Measurements from ENCODE around the gene SLC11A1.

The SLC11A1 gene

GRCh38 chr2:218367415-218368149, 14.5 kb upstream of the SLC11A1 start:
- peak; percentile 15 for DNase-seq (ENCODE audit: low read depth)

GRCh38 chr2:218368150-218368528, 13.9 kb upstream of the SLC11A1 start:
- DNase-seq (ENCODE audit: low read depth): no peak

- no peak for DNase-seq (ENCODE audit: low read depth)
Observed at GRCh38 chr2:218368621-218369153, 13.4 kb upstream of the SLC11A1 start.

- no peak for DNase-seq (ENCODE audit: low read depth)
Observed at GRCh38 chr2:218369330-218369729, 12.7 kb upstream of the SLC11A1 start.

GRCh38 chr2:218370410-218371063, 11.5 kb upstream of the SLC11A1 start:
- DNase-seq (ENCODE audit: low read depth): no peak

GRCh38 chr2:218371983-218372350, 10.1 kb upstream of the SLC11A1 start:
- no peak for DNase-seq (ENCODE audit: low read depth)

- DNase-seq (ENCODE audit: low read depth): no peak
Observed at GRCh38 chr2:218374795-218375194, 7.3 kb upstream of the SLC11A1 start.

GRCh38 chr2:218375212-218375611, 6.9 kb upstream of the SLC11A1 start:
- no peak for DNase-seq (ENCODE audit: low read depth)

- no peak for DNase-seq (ENCODE audit: low read depth)
Observed at GRCh38 chr2:218378053-218378452, 4.0 kb upstream of the SLC11A1 start.

- no peak for DNase-seq (ENCODE audit: low read depth)
Observed at GRCh38 chr2:218382785-218383184, 712 bp downstream of the SLC11A1 start.

GRCh38 chr2:218383892-218384519, 1.9 kb downstream of the SLC11A1 start:
- DNase-seq (ENCODE audit: low read depth): no peak

GRCh38 chr2:218384975-218385374, 2.9 kb downstream of the SLC11A1 start:
- no peak for DNase-seq (ENCODE audit: low read depth)

- DNase-seq (ENCODE audit: low read depth): no peak
Observed at GRCh38 chr2:218386505-218387368, 4.7 kb downstream of the SLC11A1 start.

GRCh38 chr2:218387369-218388194, 5.5 kb downstream of the SLC11A1 start:
- no peak for DNase-seq (ENCODE audit: low read depth)

GRCh38 chr2:218389333-218390150, 7.5 kb downstream of the SLC11A1 start:
- DNase-seq (ENCODE audit: low read depth): no peak

- no peak for DNase-seq (ENCODE audit: low read depth)
Observed at GRCh38 chr2:218391202-218391601, 9.1 kb downstream of the SLC11A1 start.

GRCh38 chr2:218392459-218392858, 10.4 kb downstream of the SLC11A1 start:
- no peak for DNase-seq (ENCODE audit: low read depth)

GRCh38 chr2:218392891-218393462, 10.9 kb downstream of the SLC11A1 start:
- DNase-seq (ENCODE audit: low read depth): no peak

GRCh38 chr2:218393750-218394290, 11.7 kb downstream of the SLC11A1 start:
- no peak for DNase-seq (ENCODE audit: low read depth)
